Panc1 (cell line): ENCODE results near the gene ADAMTS14. TPM values are rescaled to one million over a fixed set of nuclear protein-coding genes. Genes with fewer than 3 reads are reported as not detected.

ENCODE experiments used
- ATAC-seq: fragments of 200-7000 bp; cut with Tn5 transposase; 2 replicates; pipeline ENCODE4 v1.9.1; 2020; ENCODE audit warnings: mild to moderate bottlenecking, moderate library complexity
- BruUV-seq: library from RNA; stranded (reverse); fragments of 400-500 nt; replicated peaks from 2 replicates; lab custom pipeline; 2021; lab: Mats Ljungman, UMichigan
- CTCF ChIA-PET: fragments of 300-600 bp; sonication (Branson Sonifier 250); formaldehyde crosslinking; loops from one replicate; lab custom pipeline; 2022; ENCODE audit warnings: antibody characterized with exemption; lab: Charles Lee
- POLR2A ChIA-PET: fragments of 300-600 bp; sonication (Branson Sonifier 250); formaldehyde crosslinking; loops from one replicate; lab custom pipeline; 2022; ENCODE audit warnings: antibody characterized with exemption; lab: Charles Lee
- DNase-seq: peaks from one replicate; pipeline ENCODE4 v3.0.0-alpha.2; 2010; ENCODE audit warnings: low read depth, low spot score
- H3K27ac ChIP-seq: 2 replicates; pipeline ENCODE4 v1.5.1; 2011; ENCODE audit warnings: mild to moderate bottlenecking, low read length, inconsistent platforms
- H3K27me3 ChIP-seq: fragments of 200-500 bp; sonication (Bioruptor generic); 2 replicates; pipeline ENCODE4 v1.6.0; 2014; ENCODE audit warnings: low read length, inconsistent platforms; ENCODE audit not compliant: control insufficient read depth, insufficient read depth
- H3K36me3 ChIP-seq: fragments of 200-500 bp; sonication (Bioruptor generic); 2 replicates; pipeline ENCODE4 v1.5.1; 2014; ENCODE audit warnings: inconsistent platforms, mild to moderate bottlenecking, low read length, moderate library complexity; ENCODE audit not compliant: control insufficient read depth, insufficient read depth
- H3K4me1 ChIP-seq: 2 replicates; pipeline ENCODE4 v1.5.1; 2011; ENCODE audit warnings: inconsistent platforms, mild to moderate bottlenecking, low read length, moderate library complexity; ENCODE audit not compliant: control insufficient read depth, insufficient read depth
- H3K4me3 ChIP-seq, 2 experiments: 2 replicates each; pipeline ENCODE4 v1.5.1; 2011 to 2012; ENCODE audit warnings: low read depth in 2 of 2, low read length in 2 of 2, mild to moderate bottlenecking in 2 of 2, inconsistent platforms in 1 of 2, moderate library complexity in 1 of 2
- H3K9me3 ChIP-seq: fragments of 200-500 bp; sonication (Bioruptor generic); 2 replicates; pipeline ENCODE4 v1.5.1; 2014; ENCODE audit warnings: low read depth, mild to moderate bottlenecking, inconsistent platforms, low read length, moderate library complexity; ENCODE audit not compliant: control insufficient read depth, insufficient read depth
- POLR2AphosphoS5 ChIP-seq: IDR thresholded peaks from 2 replicates; pipeline ENCODE4 v1.6.1; 2012; ENCODE audit warnings: mild to moderate bottlenecking, low read depth, low read length, moderate library complexity
- SIN3A ChIP-seq: IDR thresholded peaks from 2 replicates; pipeline ENCODE4 v1.6.1; 2012; ENCODE audit warnings: low read depth, mild to moderate bottlenecking, low read length, moderate library complexity, borderline replicate concordance; ENCODE audit not compliant: insufficient read depth
- TCF7L2 ChIP-seq: IDR thresholded peaks from 2 replicates; pipeline ENCODE4 v1.6.1; 2011; ENCODE audit warnings: mild to moderate bottlenecking, low read depth, low read length, inconsistent platforms
- in situ Hi-C: cut with HindIII; loops from 2 replicates; pipeline ENCODE4 v1.10.0; 2016; ENCODE audit warnings: low sequenced_read_pairs, low pct_unique_long_range_greater_than_20kb
- intact Hi-C: fragments of 100-400 bp; cut with micrococcal nuclease; formaldehyde crosslinking; loops from one replicate; pipeline ENCODE4 v1.10.0; 2022; ENCODE audit not compliant: unreplicated experiment
- total RNA-seq: library from RNA; stranded (reverse); gene quantifications from one replicate; pipeline ENCODE4 v1.2.1, GENCODE V29; 2021; ENCODE audit not compliant: unreplicated experiment
- TF ChIP-seq, protein P1 (sequence below): fragments of 450-650 bp; IDR thresholded peaks from 2 replicates; pipeline ENCODE4 v1.5.1; 2017; ENCODE audit warnings: mild to moderate bottlenecking
- TF ChIP-seq, protein P2 (sequence below), 2 experiments: IDR thresholded peaks; 2 replicates each; pipeline ENCODE4 v1.6.1; 2011 to 2012; ENCODE audit warnings: low read depth in 2 of 2, control low read depth in 1 of 2, low read length in 1 of 2, mild to moderate bottlenecking in 1 of 2, moderate library complexity in 1 of 2; ENCODE audit not compliant: insufficient read depth in 1 of 2

Gene ADAMTS14
- total RNA-seq, 1 experiment from 2014 or later: 0.67 TPM

DNA sequence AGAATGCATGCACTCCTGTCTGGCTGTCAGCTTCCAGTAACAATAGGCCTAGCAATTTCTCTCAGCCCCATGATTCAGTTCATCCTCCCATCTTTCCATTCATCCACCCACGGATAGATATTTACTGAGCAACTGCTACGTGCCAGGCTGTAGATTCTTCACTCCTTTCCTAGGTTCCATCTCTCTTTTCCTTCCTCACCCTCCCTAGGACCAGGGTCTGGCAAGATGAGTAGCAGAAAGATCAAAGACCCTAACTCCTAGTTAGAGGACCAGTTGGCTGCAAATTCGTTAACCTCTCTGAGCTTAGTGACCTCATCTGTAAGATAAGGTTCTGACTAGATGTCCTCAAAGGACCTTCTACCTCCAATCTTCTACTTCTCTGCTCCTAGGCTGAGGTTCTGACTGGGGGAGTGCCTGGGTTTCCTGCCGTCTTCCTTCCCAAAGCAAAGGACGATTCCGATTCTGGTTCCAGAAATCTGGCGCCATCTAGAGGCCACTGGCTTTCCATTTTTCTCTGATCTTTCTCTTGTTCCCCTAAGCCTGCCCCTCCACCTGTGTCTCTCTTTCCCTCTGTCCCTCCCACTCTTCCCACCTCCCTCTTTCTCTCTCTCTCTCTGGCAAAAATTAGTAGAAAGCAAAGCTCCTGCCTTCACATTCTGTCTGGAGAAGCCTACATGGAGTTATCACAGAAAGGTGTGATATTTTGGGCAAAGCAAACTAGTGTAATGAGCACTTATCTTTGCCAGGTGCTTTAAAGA, 86.6 kb downstream of the ADAMTS14 start:
- Histone ChIP-seq H3K4me1 (no peaks in the 10 kb centered on the region), H3K9me3 (no peaks in the 10 kb centered on the region), H3K27me3 (no peaks in the 10 kb centered on the region), H3K4me3 (no peak overlapping the region), H3K36me3 (no peaks in the 10 kb centered on the region), H3K27ac (peak overlapping the region; percentile 40; the same call in 1 of the 2 replicates)
- in situ Hi-C loops: no loop called here
- DNase-seq (peak; percentile 48), ATAC-seq (peak; percentile 78)
- BruUV-seq: no TSS peak
- ChIA-PET CTCF (interaction anchor here (0.6 to 1.5 kb wide), 4 partner anchors 20 to 394 kb away, joined by 3 read pairs; no protein-coding TSS in a partner anchor), POLR2A (no interaction called here)
- intact Hi-C loops: loop anchor here (2.0 to 10.0 kb wide), 3 partner anchors 134 to 297 kb away; no protein-coding TSS in a partner anchor
- no peak for TF ChIP-seq POLR2AphosphoS5
- no peak for TF ChIP-seq TCF7L2
- TF ChIP-seq, protein P1, sequence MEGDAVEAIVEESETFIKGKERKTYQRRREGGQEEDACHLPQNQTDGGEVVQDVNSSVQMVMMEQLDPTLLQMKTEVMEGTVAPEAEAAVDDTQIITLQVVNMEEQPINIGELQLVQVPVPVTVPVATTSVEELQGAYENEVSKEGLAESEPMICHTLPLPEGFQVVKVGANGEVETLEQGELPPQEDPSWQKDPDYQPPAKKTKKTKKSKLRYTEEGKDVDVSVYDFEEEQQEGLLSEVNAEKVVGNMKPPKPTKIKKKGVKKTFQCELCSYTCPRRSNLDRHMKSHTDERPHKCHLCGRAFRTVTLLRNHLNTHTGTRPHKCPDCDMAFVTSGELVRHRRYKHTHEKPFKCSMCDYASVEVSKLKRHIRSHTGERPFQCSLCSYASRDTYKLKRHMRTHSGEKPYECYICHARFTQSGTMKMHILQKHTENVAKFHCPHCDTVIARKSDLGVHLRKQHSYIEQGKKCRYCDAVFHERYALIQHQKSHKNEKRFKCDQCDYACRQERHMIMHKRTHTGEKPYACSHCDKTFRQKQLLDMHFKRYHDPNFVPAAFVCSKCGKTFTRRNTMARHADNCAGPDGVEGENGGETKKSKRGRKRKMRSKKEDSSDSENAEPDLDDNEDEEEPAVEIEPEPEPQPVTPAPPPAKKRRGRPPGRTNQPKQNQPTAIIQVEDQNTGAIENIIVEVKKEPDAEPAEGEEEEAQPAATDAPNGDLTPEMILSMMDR: peak; percentile 89
- TF ChIP-seq, protein P2, sequence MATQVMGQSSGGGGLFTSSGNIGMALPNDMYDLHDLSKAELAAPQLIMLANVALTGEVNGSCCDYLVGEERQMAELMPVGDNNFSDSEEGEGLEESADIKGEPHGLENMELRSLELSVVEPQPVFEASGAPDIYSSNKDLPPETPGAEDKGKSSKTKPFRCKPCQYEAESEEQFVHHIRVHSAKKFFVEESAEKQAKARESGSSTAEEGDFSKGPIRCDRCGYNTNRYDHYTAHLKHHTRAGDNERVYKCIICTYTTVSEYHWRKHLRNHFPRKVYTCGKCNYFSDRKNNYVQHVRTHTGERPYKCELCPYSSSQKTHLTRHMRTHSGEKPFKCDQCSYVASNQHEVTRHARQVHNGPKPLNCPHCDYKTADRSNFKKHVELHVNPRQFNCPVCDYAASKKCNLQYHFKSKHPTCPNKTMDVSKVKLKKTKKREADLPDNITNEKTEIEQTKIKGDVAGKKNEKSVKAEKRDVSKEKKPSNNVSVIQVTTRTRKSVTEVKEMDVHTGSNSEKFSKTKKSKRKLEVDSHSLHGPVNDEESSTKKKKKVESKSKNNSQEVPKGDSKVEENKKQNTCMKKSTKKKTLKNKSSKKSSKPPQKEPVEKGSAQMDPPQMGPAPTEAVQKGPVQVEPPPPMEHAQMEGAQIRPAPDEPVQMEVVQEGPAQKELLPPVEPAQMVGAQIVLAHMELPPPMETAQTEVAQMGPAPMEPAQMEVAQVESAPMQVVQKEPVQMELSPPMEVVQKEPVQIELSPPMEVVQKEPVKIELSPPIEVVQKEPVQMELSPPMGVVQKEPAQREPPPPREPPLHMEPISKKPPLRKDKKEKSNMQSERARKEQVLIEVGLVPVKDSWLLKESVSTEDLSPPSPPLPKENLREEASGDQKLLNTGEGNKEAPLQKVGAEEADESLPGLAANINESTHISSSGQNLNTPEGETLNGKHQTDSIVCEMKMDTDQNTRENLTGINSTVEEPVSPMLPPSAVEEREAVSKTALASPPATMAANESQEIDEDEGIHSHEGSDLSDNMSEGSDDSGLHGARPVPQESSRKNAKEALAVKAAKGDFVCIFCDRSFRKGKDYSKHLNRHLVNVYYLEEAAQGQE (IDR thresholded peaks at IDR 0.05; ENCODE audit: insufficient read depth in 1 of 2, low read depth in 2 of 2, low read length in 1 of 2): no peak
- no peak for TF ChIP-seq SIN3A

DNA sequence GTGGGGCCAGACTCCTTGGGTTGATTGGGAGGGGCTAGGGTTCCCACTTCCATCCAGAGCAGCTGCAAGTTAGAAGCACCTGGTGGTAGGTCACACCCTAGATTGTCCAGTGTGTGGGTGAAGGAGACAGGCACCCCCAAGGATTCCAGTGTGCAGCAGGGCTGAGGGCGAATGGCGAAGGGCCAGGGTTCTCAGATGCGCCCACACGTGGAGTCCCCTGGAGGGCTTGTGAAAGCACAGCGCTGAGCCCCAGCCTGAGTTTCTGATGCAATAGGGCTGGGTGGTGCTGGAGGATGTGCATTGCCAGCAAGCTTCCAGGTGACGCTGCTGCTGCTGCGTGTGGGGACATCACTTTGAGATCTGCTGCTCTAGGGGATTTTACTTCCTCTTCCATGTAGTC, 87.5 kb downstream of the ADAMTS14 start:
- ChIA-PET POLR2A (no interaction called here), CTCF (interaction anchor here (0.7 to 1.5 kb wide), 2 partner anchors 11 to 298 kb away, joined by 3 to 4 read pairs; no protein-coding TSS in a partner anchor)
- H3K9me3 ChIP-seq: no peaks in the 10 kb centered on the region
- DNase-seq: no peak
- peak overlapping the region; percentile 40; the same call in 1 of the 2 replicates for H3K27ac ChIP-seq
- TF ChIP-seq TCF7L2 (no peak), POLR2AphosphoS5 (no peak), SIN3A (no peak)
- TF ChIP-seq, protein P1: no peak
- TF ChIP-seq, protein P2 (IDR thresholded peaks at IDR 0.05; ENCODE audit: insufficient read depth in 1 of 2, low read depth in 2 of 2, low read length in 1 of 2): no peak
- no peaks in the 10 kb centered on the region for H3K4me1 ChIP-seq
- intact Hi-C loops (loop anchor here (2.0 to 10.0 kb wide), 4 partner anchors 123 to 297 kb away; no protein-coding TSS in a partner anchor), in situ Hi-C loops (no loop called here)
- no TSS peak for BruUV-seq
- no peak for ATAC-seq
- no peaks in the 10 kb centered on the region for H3K36me3 ChIP-seq
- H3K27me3 ChIP-seq: no peaks in the 10 kb centered on the region
- H3K4me3 ChIP-seq: no peak overlapping the region; a peak in 1 of 4 replicates
